Large intestine (tissue), 3 donors: ENCODE measurements around the gene SH2D4B. TPM values are rescaled to one million over a fixed set of nuclear protein-coding genes. Genes with fewer than 3 reads are reported as not detected.

ENCODE experiments used
- DNase-seq, 2 donors: peaks; one replicate each; pipeline versions ENCODE4 v3.0.0 to v3.0.0-alpha.2; 2013
- H3K27ac ChIP-seq: one replicate; pipeline ENCODE4 v1.5.1; 2013; ENCODE audit warnings: low read length
- H3K27me3 ChIP-seq: 2 replicates; pipeline ENCODE4 v1.6.1; 2013; ENCODE audit warnings: low read length; ENCODE audit not compliant: control insufficient read depth, insufficient read depth
- H3K36me3 ChIP-seq: 2 replicates; pipeline ENCODE4 v1.6.1; 2013; ENCODE audit warnings: low read length; ENCODE audit not compliant: control insufficient read depth, insufficient read depth
- H3K4me1 ChIP-seq: one replicate; pipeline ENCODE4 v1.6.1; 2013; ENCODE audit warnings: low read length; ENCODE audit not compliant: control insufficient read depth, insufficient read depth
- H3K4me3 ChIP-seq: one replicate; pipeline ENCODE4 v1.5.1; 2013; ENCODE audit warnings: low read length
- H3K9me3 ChIP-seq: one replicate; pipeline ENCODE4 v1.6.1; 2013; ENCODE audit warnings: mild to moderate bottlenecking, low read depth, low read length, moderate library complexity; ENCODE audit not compliant: control insufficient read depth
- WGBS: methylation state at CpG from one replicate; pipeline ENCODE4 v1.1.5; 2013; ENCODE audit warnings: low lambda C conversion rate; ENCODE audit not compliant: insufficient coverage; 5-methylcytosine and 5-hydroxymethylcytosine counted together
- polyA plus RNA-seq: library from polyadenylated mRNA; unstranded; fragments of 120-200 nt; gene quantifications from one replicate; pipeline ENCODE4 v1.2.1, GENCODE V29; 2013

SH2D4B gene
- polyA plus RNA-seq, 1 donor, result 0.01 TPM

- WGBS, result 100% methylated on average over 4 of the region's 12 CpGs
Observed at GRCh38 chr10:80544316-80544953, 6.7 kb downstream of the SH2D4B start.

GRCh38 chr10:80545258-80545881 is 7.7 kb downstream of the SH2D4B start:
- Histone ChIP-seq H3K9me3 (no peaks in the 10 kb centered on the region), H3K4me3 (no peak overlapping the region), H3K27me3 (peaks cover 3% of the 10 kb centered on the region), H3K36me3 (no peaks in the 10 kb centered on the region), H3K27ac (no peak overlapping the region), H3K4me1 (no peaks in the 10 kb centered on the region)
- WGBS, result 98% methylated on average over 4 of the region's 7 CpGs
- no peak for DNase-seq

More at GRCh38 chr10:80544316-80544953, 6.7 kb downstream of the SH2D4B start:
- Histone ChIP-seq H3K9me3 (no peaks in the 10 kb centered on the region), H3K27me3 (peaks cover 3% of the 10 kb centered on the region), H3K4me1 (no peaks in the 10 kb centered on the region), H3K4me3 (no peak overlapping the region), H3K36me3 (no peaks in the 10 kb centered on the region), H3K27ac (no peak overlapping the region)
- no peak for DNase-seq

- Histone ChIP-seq H3K4me3 (no peak overlapping the region), H3K27ac (no peak overlapping the region), H3K27me3 (peaks cover 3% of the 10 kb centered on the region), H3K4me1 (peaks cover 12% of the 10 kb centered on the region), H3K9me3 (no peaks in the 10 kb centered on the region), H3K36me3 (no peaks in the 10 kb centered on the region)
- DNase-seq, result peak; percentile 31 to 56
- WGBS, result no CpG with 5 or more reads among the region's 5 CpGs
Observed at GRCh38 chr10:80552151-80552646, 14.5 kb downstream of the SH2D4B start.

- H3K36me3 ChIP-seq, result no peaks in the 10 kb centered on the region
- no CpG with 5 or more reads among the region's 5 CpGs for WGBS
- H3K4me3 ChIP-seq, result no peak overlapping the region
- H3K9me3 ChIP-seq, result no peaks in the 10 kb centered on the region
- no peak for DNase-seq
- H3K4me1 ChIP-seq, result peaks cover 12% of the 10 kb centered on the region
- H3K27me3 ChIP-seq, result peaks cover 3% of the 10 kb centered on the region
- H3K27ac ChIP-seq, result no peak overlapping the region
Observed at GRCh38 chr10:80553436-80553835, 15.7 kb downstream of the SH2D4B start.

GRCh38 chr10:80554050-80554449 is 16.3 kb downstream of the SH2D4B start:
- Histone ChIP-seq H3K4me1 (peaks cover 12% of the 10 kb centered on the region), H3K36me3 (no peaks in the 10 kb centered on the region), H3K27ac (no peak overlapping the region), H3K27me3 (peaks cover 3% of the 10 kb centered on the region), H3K9me3 (no peaks in the 10 kb centered on the region), H3K4me3 (no peak overlapping the region)
- no CpG with 5 or more reads among the region's 5 CpGs for WGBS
- DNase-seq, result no peak

GRCh38 chr10:80555415-80555814 is 17.7 kb downstream of the SH2D4B start:
- no peaks in the 10 kb centered on the region for H3K36me3 ChIP-seq

GRCh38 chr10:80561950-80562349 is 24.2 kb downstream of the SH2D4B start:
- Histone ChIP-seq H3K4me1 (no peaks in the 10 kb centered on the region), H3K36me3 (no peaks in the 10 kb centered on the region)

More at GRCh38 chr10:80555415-80555814, 17.7 kb downstream of the SH2D4B start:
- Histone ChIP-seq H3K4me3 (no peak overlapping the region), H3K9me3 (no peaks in the 10 kb centered on the region), H3K27me3 (peaks cover 3% of the 10 kb centered on the region), H3K4me1 (peaks cover 12% of the 10 kb centered on the region), H3K27ac (no peak overlapping the region)
- WGBS, result 40% methylated on average over 1 of the region's 5 CpGs
- no peak for DNase-seq

GRCh38 chr10:80567292-80567691 is 29.6 kb downstream of the SH2D4B start:
- no peak for DNase-seq
- Histone ChIP-seq H3K27me3 (peaks cover 7% of the 10 kb centered on the region), H3K4me3 (no peak overlapping the region), H3K4me1 (no peaks in the 10 kb centered on the region), H3K27ac (no peak overlapping the region), H3K9me3 (no peaks in the 10 kb centered on the region), H3K36me3 (no peaks in the 10 kb centered on the region)
- WGBS, result no CpG with 5 or more reads among the region's 2 CpGs

More at GRCh38 chr10:80561950-80562349, 24.2 kb downstream of the SH2D4B start:
- Histone ChIP-seq H3K4me3 (no peak overlapping the region), H3K27me3 (peaks cover under 1% of the 10 kb centered on the region), H3K9me3 (no peaks in the 10 kb centered on the region), H3K27ac (no peak overlapping the region)
- DNase-seq, result no peak

GRCh38 chr10:80569131-80569895 is 31.6 kb downstream of the SH2D4B start:
- no peak overlapping the region for H3K4me3 ChIP-seq
- H3K27me3 ChIP-seq, result peaks cover 7% of the 10 kb centered on the region
- WGBS, result 85% methylated on average over 4 of the region's 15 CpGs
- no peaks in the 10 kb centered on the region for H3K9me3 ChIP-seq
- H3K4me1 ChIP-seq, result no peaks in the 10 kb centered on the region
- no peak for DNase-seq
- no peak overlapping the region for H3K27ac ChIP-seq
- H3K36me3 ChIP-seq, result no peaks in the 10 kb centered on the region

GRCh38 chr10:80571352-80571751 is 33.6 kb downstream of the SH2D4B start:
- no CpG with 5 or more reads among the region's 9 CpGs for WGBS
- Histone ChIP-seq H3K4me3 (no peak overlapping the region), H3K27ac (no peak overlapping the region), H3K27me3 (peaks cover 7% of the 10 kb centered on the region), H3K9me3 (no peaks in the 10 kb centered on the region), H3K36me3 (no peaks in the 10 kb centered on the region), H3K4me1 (no peaks in the 10 kb centered on the region)
- no peak for DNase-seq
